ENCODE measurements around the gene RGS6.

The RGS6 gene

DNA sequence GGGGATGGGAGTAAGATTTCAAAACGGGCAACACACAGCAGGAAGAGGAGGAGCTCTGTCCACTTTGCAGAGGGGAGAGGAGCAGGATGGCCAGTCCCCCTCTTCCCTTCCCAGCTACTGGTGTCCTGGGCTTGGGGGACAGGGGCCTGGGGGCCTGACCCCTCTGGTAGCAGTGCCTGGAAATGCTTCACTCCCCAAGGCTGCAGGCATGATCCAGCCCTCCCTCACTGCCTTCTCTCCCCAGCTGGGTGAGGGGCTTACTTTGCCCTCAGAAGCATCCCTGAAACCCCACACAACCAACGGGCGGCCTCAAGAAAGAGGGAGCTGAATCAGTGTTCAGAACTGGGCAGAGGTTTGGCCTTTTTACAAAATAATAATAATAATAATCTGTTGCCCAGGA lies 682.1 kb downstream of the RGS6 start:
- H4K20me1 ChIP-seq (ENCODE audit: insufficient read depth, low read length): no peaks in the 10 kb centered on the region
- H3K9me2 ChIP-seq (ENCODE audit: low read depth, low read length): no peaks in the 10 kb centered on the region
- H3K79me2 ChIP-seq (ENCODE audit: insufficient read depth, low read length): no peaks in the 10 kb centered on the region
- no peaks in the 10 kb centered on the region for H3K9me3 ChIP-seq (ENCODE audit: low read length)
- no peaks in the 10 kb centered on the region for H3K4me1 ChIP-seq (ENCODE audit: insufficient read depth, low read length, severe bottlenecking)
- no peak overlapping the region for H3K4me3 ChIP-seq (ENCODE audit: low read depth, low read length, poor library complexity, severe bottlenecking)
- TF ChIP-seq, protein P1, sequence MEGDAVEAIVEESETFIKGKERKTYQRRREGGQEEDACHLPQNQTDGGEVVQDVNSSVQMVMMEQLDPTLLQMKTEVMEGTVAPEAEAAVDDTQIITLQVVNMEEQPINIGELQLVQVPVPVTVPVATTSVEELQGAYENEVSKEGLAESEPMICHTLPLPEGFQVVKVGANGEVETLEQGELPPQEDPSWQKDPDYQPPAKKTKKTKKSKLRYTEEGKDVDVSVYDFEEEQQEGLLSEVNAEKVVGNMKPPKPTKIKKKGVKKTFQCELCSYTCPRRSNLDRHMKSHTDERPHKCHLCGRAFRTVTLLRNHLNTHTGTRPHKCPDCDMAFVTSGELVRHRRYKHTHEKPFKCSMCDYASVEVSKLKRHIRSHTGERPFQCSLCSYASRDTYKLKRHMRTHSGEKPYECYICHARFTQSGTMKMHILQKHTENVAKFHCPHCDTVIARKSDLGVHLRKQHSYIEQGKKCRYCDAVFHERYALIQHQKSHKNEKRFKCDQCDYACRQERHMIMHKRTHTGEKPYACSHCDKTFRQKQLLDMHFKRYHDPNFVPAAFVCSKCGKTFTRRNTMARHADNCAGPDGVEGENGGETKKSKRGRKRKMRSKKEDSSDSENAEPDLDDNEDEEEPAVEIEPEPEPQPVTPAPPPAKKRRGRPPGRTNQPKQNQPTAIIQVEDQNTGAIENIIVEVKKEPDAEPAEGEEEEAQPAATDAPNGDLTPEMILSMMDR (IDR thresholded peaks at IDR 0.05; ENCODE audit: low read length): no peak
- no peak for TF ChIP-seq EZH2 (IDR thresholded peaks at IDR 0.05; ENCODE audit: borderline replicate concordance, low read length)
- no peaks in the 10 kb centered on the region for H3F3A ChIP-seq (ENCODE audit: insufficient read depth, low read length)
- H3K36me3 ChIP-seq (ENCODE audit: insufficient read depth, low read length): no peaks in the 10 kb centered on the region
- H3K9ac ChIP-seq (ENCODE audit: low read length): no peak overlapping the region
- no peak overlapping the region for H3K4me2 ChIP-seq (ENCODE audit: low read length)
- H3K27me3 ChIP-seq (ENCODE audit: insufficient read depth, low read length): 0 out of 2 replicates have a peak, but pooled peaks cover 3% of the 10 kb centered on the region
- no peak overlapping the region for H3K27ac ChIP-seq (ENCODE audit: low read depth, low read length, poor library complexity, severe bottlenecking)
- no peak overlapping the region for H2AFZ ChIP-seq (ENCODE audit: low read length)

DNA sequence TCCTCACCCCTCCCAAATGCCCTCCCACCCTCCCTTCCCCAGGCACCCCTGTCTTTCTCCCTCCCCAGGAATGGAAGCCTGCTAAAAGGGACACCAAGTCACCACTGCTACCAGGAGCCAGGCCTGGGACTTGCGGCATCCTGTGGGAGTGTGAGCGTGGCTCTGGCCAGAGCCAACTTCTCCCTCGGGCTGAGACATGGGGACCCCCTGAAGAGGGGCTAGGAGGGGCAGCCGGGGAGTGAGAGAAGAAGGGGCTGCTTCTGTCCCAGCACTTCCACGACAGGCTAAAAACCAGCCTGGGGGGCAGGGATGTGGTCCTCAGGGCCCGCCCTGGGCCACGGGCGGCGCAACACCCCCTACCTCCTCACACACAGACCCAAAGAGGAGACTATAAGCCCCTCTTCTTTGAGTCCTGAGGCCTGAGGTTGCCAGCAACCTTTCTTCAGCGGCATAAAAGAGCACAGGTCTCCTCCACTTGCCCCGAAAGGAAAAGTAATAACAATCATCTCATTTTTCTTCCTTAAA lies 682.7 kb downstream of the RGS6 start:
- 0 out of 2 replicates have a peak, but pooled peaks cover 3% of the 10 kb centered on the region for H3K27me3 ChIP-seq (ENCODE audit: insufficient read depth, low read length)
- no peak overlapping the region for H3K4me2 ChIP-seq (ENCODE audit: low read length)
- H3K4me3 ChIP-seq (ENCODE audit: low read depth, low read length, poor library complexity, severe bottlenecking): no peak overlapping the region
- H3K27ac ChIP-seq (ENCODE audit: low read depth, low read length, poor library complexity, severe bottlenecking): no peak overlapping the region
- H3K9ac ChIP-seq (ENCODE audit: low read length): no peak overlapping the region
- H4K20me1 ChIP-seq (ENCODE audit: insufficient read depth, low read length): no peaks in the 10 kb centered on the region
- no peaks in the 10 kb centered on the region for H3K79me2 ChIP-seq (ENCODE audit: insufficient read depth, low read length)
- TF ChIP-seq, protein P1 (IDR thresholded peaks at IDR 0.05; ENCODE audit: low read length): no peak
- TF ChIP-seq EZH2 (IDR thresholded peaks at IDR 0.05; ENCODE audit: borderline replicate concordance, low read length): no peak
- H2AFZ ChIP-seq (ENCODE audit: low read length): no peak overlapping the region
- no peaks in the 10 kb centered on the region for H3K4me1 ChIP-seq (ENCODE audit: insufficient read depth, low read length, severe bottlenecking)
- no peaks in the 10 kb centered on the region for H3F3A ChIP-seq (ENCODE audit: insufficient read depth, low read length)
- no peaks in the 10 kb centered on the region for H3K36me3 ChIP-seq (ENCODE audit: insufficient read depth, low read length)
- no peaks in the 10 kb centered on the region for H3K9me2 ChIP-seq (ENCODE audit: low read depth, low read length)
- no peaks in the 10 kb centered on the region for H3K9me3 ChIP-seq (ENCODE audit: low read length)

DNA sequence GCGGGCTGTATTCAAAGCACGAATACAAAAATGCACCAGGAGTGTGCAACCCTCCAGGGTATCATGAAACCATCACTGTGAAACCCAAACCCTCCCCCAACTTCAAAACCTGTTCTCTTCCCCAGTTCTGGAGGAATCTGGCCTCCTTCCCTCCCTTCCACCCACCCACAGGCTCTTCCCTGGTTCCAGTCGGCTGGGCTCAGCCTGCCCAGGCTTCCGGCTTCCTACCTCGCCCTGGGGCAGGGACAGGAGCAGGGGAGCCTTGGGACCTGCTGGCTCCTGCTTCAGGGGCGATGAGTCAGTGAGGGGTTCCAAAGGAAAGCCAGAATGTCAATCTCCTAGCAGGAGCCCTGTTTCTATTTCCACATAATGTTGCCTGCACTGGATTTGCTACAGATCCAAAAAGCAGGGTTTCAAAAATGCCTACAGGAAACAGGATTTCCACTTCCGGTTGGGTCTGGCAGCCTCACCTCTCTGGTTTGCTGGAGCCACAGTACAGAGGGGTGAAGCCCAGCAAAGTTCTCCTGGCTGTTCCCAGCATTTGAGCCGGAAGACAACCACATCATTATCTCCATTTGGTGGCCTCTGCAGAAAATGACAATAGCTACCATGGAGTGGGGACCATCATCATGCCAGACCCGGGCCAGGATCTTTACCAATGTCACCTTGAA lies 683.4 kb downstream of the RGS6 start:
- Histone ChIP-seq H3K79me2 (ENCODE audit: insufficient read depth, low read length) (no peaks in the 10 kb centered on the region), H2AFZ (ENCODE audit: low read length) (no peak overlapping the region), H3K4me3 (ENCODE audit: low read depth, low read length, poor library complexity, severe bottlenecking) (no peak overlapping the region), H3K4me1 (ENCODE audit: insufficient read depth, low read length, severe bottlenecking) (no peaks in the 10 kb centered on the region), H3K9me3 (ENCODE audit: low read length) (no peaks in the 10 kb centered on the region), H4K20me1 (ENCODE audit: insufficient read depth, low read length) (no peaks in the 10 kb centered on the region), H3K27me3 (ENCODE audit: insufficient read depth, low read length) (0 out of 2 replicates have a peak, but pooled peaks cover 3% of the 10 kb centered on the region), H3K36me3 (ENCODE audit: insufficient read depth, low read length) (no peaks in the 10 kb centered on the region), H3K27ac (ENCODE audit: low read depth, low read length, poor library complexity, severe bottlenecking) (no peak overlapping the region), H3K9ac (ENCODE audit: low read length) (no peak overlapping the region), H3F3A (ENCODE audit: insufficient read depth, low read length) (no peaks in the 10 kb centered on the region), H3K4me2 (ENCODE audit: low read length) (no peak overlapping the region), H3K9me2 (ENCODE audit: low read depth, low read length) (no peaks in the 10 kb centered on the region)
- TF ChIP-seq, protein P1 (IDR thresholded peaks at IDR 0.05; ENCODE audit: low read length): no peak
- TF ChIP-seq EZH2 (IDR thresholded peaks at IDR 0.05; ENCODE audit: borderline replicate concordance, low read length): no peak

Measured in OCI-LY1 (cell line).